CD14-positive monocyte (primary cell): ENCODE results near the gene CCDC102B. TPM values are rescaled to one million over a fixed set of nuclear protein-coding genes. Genes with fewer than 3 reads are reported as not detected.

ENCODE experiments used
- DNase-seq, 3 donors: peaks; one replicate each; pipeline ENCODE4 v3.0.0-alpha.2; 2011 to 2022
- H2AFZ ChIP-seq: 2 replicates; pipeline ENCODE4 v1.6.0; 2012; ENCODE audit warnings: mild to moderate bottlenecking, low read depth, low read length, inconsistent platforms; ENCODE audit not compliant: insufficient read depth, poor library complexity, severe bottlenecking
- H3K27ac ChIP-seq, 2 donors: 1 replicate in 1 of 2; 2 replicates in 1 of 2; pipeline ENCODE4 v1.5.1; 2012 to 2013; ENCODE audit warnings: low read length in 2 of 2, control low read depth in 1 of 2, inconsistent platforms in 1 of 2, low read depth in 1 of 2, mild to moderate bottlenecking in 1 of 2
- H3K27me3 ChIP-seq, 2 donors: one replicate each; pipeline versions ENCODE4 v1.6.0 to v1.6.1; 2011 to 2013; ENCODE audit warnings: low read length in 2 of 2; ENCODE audit not compliant: control insufficient read depth in 2 of 2, insufficient read depth in 2 of 2
- H3K36me3 ChIP-seq, 2 donors: replicated peaks in 1 of 2; 1 replicate in 1 of 2; 2 replicates in 1 of 2; pipeline versions ENCODE4 v1.5.1 to v1.6.1; 2012 to 2013; ENCODE audit warnings: low read length in 2 of 2, control low read depth in 1 of 2, inconsistent platforms in 1 of 2, mild to moderate bottlenecking in 1 of 2; ENCODE audit not compliant: insufficient read depth in 2 of 2, control insufficient read depth in 1 of 2
- H3K4me1 ChIP-seq, 2 donors: 1 replicate in 1 of 2; 2 replicates in 1 of 2; pipeline versions ENCODE4 v1.5.1 to v1.6.1; 2012 to 2013; ENCODE audit warnings: low read length in 2 of 2, control low read depth in 1 of 2, inconsistent platforms in 1 of 2, mild to moderate bottlenecking in 1 of 2, moderate library complexity in 1 of 2; ENCODE audit not compliant: insufficient read depth in 2 of 2, control insufficient read depth in 1 of 2
- H3K4me2 ChIP-seq: replicated peaks from 2 replicates; pipeline ENCODE3; 2012; ENCODE audit warnings: low read length, moderate library complexity, mild to moderate bottlenecking; ENCODE audit not compliant: poor library complexity, severe bottlenecking; ENCODE audit errors: extremely low read depth
- H3K4me3 ChIP-seq, 3 experiments: fragments of 200-600 bp in 1 of 3; sonication (generic) in 1 of 3; replicated peaks in 1 of 3; 1 replicate in 2 of 3; 2 replicates in 1 of 3; pipeline ENCODE4 v1.5.1; 2011 to 2013; ENCODE audit warnings: low read length in 3 of 3, mild to moderate bottlenecking in 3 of 3, control low read depth in 2 of 3, low read depth in 2 of 3, inconsistent platforms in 1 of 3, moderate library complexity in 1 of 3
- H3K79me2 ChIP-seq: 2 replicates; pipeline ENCODE4 v1.6.0; 2012; ENCODE audit warnings: mild to moderate bottlenecking, control low read depth, inconsistent platforms, low read length, moderate library complexity; ENCODE audit not compliant: insufficient read depth
- H3K9ac ChIP-seq: 2 replicates; pipeline ENCODE4 v1.6.0; 2017; ENCODE audit warnings: low read length, mild to moderate bottlenecking; ENCODE audit not compliant: insufficient read depth, poor library complexity, severe bottlenecking
- H3K9me3 ChIP-seq, 2 donors: replicated peaks in 1 of 2; 1 replicate in 1 of 2; 2 replicates in 1 of 2; pipeline versions ENCODE4 v1.5.1 to v1.6.1; 2012 to 2013; ENCODE audit warnings: low read length in 2 of 2, control low read depth in 1 of 2; ENCODE audit not compliant: control insufficient read depth in 1 of 2, insufficient read depth in 1 of 2
- H4K20me1 ChIP-seq: 2 replicates; pipeline ENCODE4 v1.6.0; 2012; ENCODE audit warnings: mild to moderate bottlenecking, low read length, control low read depth, moderate library complexity; ENCODE audit not compliant: insufficient read depth
- H3K27ac Mint-ChIP-seq, 7 donors: one replicate each; pipeline ENCODE4 v1.8.0; 2020; ENCODE audit warnings: mild to moderate bottlenecking in 7 of 7, mixed read lengths in 7 of 7, moderate library complexity in 6 of 7, inconsistent platforms in 2 of 7
- H3K27me3 Mint-ChIP-seq, 3 donors: one replicate each; pipeline ENCODE4 v1.8.0; 2021 to 2022; ENCODE audit warnings: low read depth in 3 of 3, mild to moderate bottlenecking in 3 of 3, mixed read lengths in 3 of 3, moderate library complexity in 3 of 3, inconsistent platforms in 1 of 3
- H3K36me3 Mint-ChIP-seq, 2 donors: one replicate each; pipeline ENCODE4 v1.8.0; 2020; ENCODE audit warnings: mixed read lengths in 2 of 2, inconsistent platforms in 1 of 2, mild to moderate bottlenecking in 1 of 2
- H3K4me1 Mint-ChIP-seq: one replicate; pipeline ENCODE4 v1.8.0; 2020; ENCODE audit warnings: mild to moderate bottlenecking, mixed read lengths
- H3K4me3 Mint-ChIP-seq, 2 donors: one replicate each; pipeline ENCODE4 v1.8.0; 2020; ENCODE audit warnings: mild to moderate bottlenecking in 2 of 2, mixed read lengths in 2 of 2, moderate library complexity in 1 of 2
- H3K9me3 Mint-ChIP-seq, 7 donors: one replicate each; pipeline ENCODE4 v1.8.0; 2020 to 2022; ENCODE audit warnings: mixed read lengths in 7 of 7, mild to moderate bottlenecking in 6 of 7, moderate library complexity in 6 of 7, inconsistent platforms in 2 of 7
- CTCF ChIP-seq: fragments of 200-600 bp; IDR thresholded peaks from one replicate; pipeline ENCODE4 v1.8.0; 2022; ENCODE audit warnings: antibody characterized with exemption, mild to moderate bottlenecking
- WGBS: methylation state at CpG from one replicate; pipeline ENCODE4 v1.1.5; 2013; ENCODE audit warnings: missing lambda C conversion rate; ENCODE audit not compliant: insufficient coverage; 5-methylcytosine and 5-hydroxymethylcytosine counted together
- intact Hi-C, 2 donors: fragments of 100-400 bp; cut with micrococcal nuclease; formaldehyde crosslinking; loops; one replicate each; pipeline versions ENCODE4 v1.15.0 to v1.15.1; 2023
- polyA plus RNA-seq, 3 donors: library from polyadenylated mRNA; depleted of rRNA in 1 of 3; unstranded in 2 of 3; stranded (reverse) in 1 of 3; fragments of 300-500 nt in 2 of 3; fragments of >200 nt in 1 of 3; fragmentation: Illumina TruSeq in 2 of 3; gene quantifications; 1 replicate in 2 of 3; 2 replicates in 1 of 3; pipeline ENCODE4 v1.2.3, GENCODE V29; 2012 to 2021

Gene CCDC102B
- polyA plus RNA-seq, 3 donors, result 0.34 to 1.4 TPM; not detected in 1

- H3K4me1 Mint-ChIP-seq, result peaks cover 10% of the 10 kb centered on the region
- H3K27ac Mint-ChIP-seq, result no peak overlapping the region
- intact Hi-C loops, result no loop called here
- Histone ChIP-seq H3K27me3 (no peaks in the 10 kb centered on the region), H3K79me2 (no peaks in the 10 kb centered on the region), H2AFZ (no peak overlapping the region), H3K4me1 (peaks cover 8 to 13% of the 10 kb centered on the region in 2 donors), H3K4me2 (no peak overlapping the region), H3K9me3 (no peaks in the 10 kb centered on the region), H3K9ac (no peak overlapping the region), H4K20me1 (no peaks in the 10 kb centered on the region), H3K4me3 (no peak overlapping the region), H3K27ac (no peak overlapping the region), H3K36me3 (no peaks in the 10 kb centered on the region)
- H3K27me3 Mint-ChIP-seq, result peaks cover 0 to 3% (median 0%) of the 10 kb centered on the region in 3 donors
- H3K36me3 Mint-ChIP-seq, result no peaks in the 10 kb centered on the region
- DNase-seq, result no peak
- WGBS, result no CpG with 5 or more reads among the region's 2 CpGs
- TF ChIP-seq CTCF, result no peak
- H3K9me3 Mint-ChIP-seq, result peaks cover 0 to 2% (median 0%) of the 10 kb centered on the region in 7 donors
- H3K4me3 Mint-ChIP-seq, result no peak overlapping the region
These were observed 16.9 kb upstream of the CCDC102B start for GRCh38 chr18:68780802-68781635.

- Mint-ChIP-seq H3K27ac (no peak overlapping the region), H3K4me3 (no peak overlapping the region), H3K4me1 (peaks cover 10% of the 10 kb centered on the region), H3K27me3 (peaks cover 0 to 3% (median 0%) of the 10 kb centered on the region in 3 donors), H3K36me3 (no peaks in the 10 kb centered on the region), H3K9me3 (peaks cover 0 to 2% (median 0%) of the 10 kb centered on the region in 7 donors)
- intact Hi-C loops, result no loop called here
- TF ChIP-seq CTCF, result no peak
- H3K4me1 ChIP-seq, result peaks cover 8 to 13% of the 10 kb centered on the region in 2 donors
- no peak overlapping the region for H3K9ac ChIP-seq
- no peaks in the 10 kb centered on the region for H4K20me1 ChIP-seq
- no peak overlapping the region for H3K27ac ChIP-seq
- no peaks in the 10 kb centered on the region for H3K9me3 ChIP-seq
- no peak overlapping the region for H3K4me2 ChIP-seq
- no CpG with 5 or more reads among the region's 1 CpG for WGBS
- no peak for DNase-seq
- H3K79me2 ChIP-seq, result no peaks in the 10 kb centered on the region
- no peak overlapping the region for H2AFZ ChIP-seq
- no peak overlapping the region for H3K4me3 ChIP-seq
- H3K36me3 ChIP-seq, result no peaks in the 10 kb centered on the region
- H3K27me3 ChIP-seq, result no peaks in the 10 kb centered on the region
These were observed 14.4 kb upstream of the CCDC102B start for GRCh38 chr18:68783506-68783905.
